ENCODE measurements around the gene TPMT. TPM values are rescaled to one million over a fixed set of nuclear protein-coding genes. Genes with fewer than 3 reads are reported as not detected.

TPMT gene
- total RNA-seq, 2 donors from 2014 or later = 19.4 to 21.4 TPM

DNA sequence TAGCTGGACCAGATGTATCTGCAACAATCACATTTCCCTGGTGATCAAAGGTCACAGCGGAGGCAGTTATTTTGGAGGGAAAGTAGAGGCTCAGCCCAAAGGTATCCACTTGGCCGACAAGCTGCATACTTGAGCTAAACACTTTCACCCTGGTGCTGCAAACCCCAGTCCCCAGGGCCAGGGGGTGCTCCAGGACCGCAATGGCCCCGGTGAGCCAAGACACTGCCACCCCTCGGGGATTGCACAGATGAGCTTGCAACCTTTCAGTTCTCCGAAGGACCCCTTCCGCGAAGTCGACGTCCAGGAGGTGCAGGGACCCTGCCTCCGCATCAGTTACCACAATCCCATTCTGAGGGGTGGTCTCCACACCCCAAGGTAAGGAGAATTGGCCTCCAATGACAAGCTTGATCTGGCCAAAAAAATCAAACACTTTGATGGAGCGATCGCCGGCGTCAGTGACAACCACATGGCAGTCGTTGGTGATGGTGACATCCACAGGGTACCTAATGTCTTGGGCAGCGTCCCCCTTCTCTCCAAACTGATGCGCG, 33.2 kb downstream of the TPMT start:
- Histone ChIP-seq H3K4me1 (replicated peaks) (no peaks in the 10 kb centered on the region), H3K27me3 (replicated peaks; ENCODE audit: insufficient read depth) (no peaks in the 10 kb centered on the region), H3K4me3 (peak overlapping the region in 1 of 2 donors; percentile 41), H3K27ac (no peak overlapping the region), H3K9me3 (no peaks in the 10 kb centered on the region), H3K36me3 (no peaks in the 10 kb centered on the region)
- 77% methylated on average over 19 of the region's 19 CpGs for WGBS
- TF ChIP-seq POLR2A (IDR thresholded peaks at IDR 0.05) (no peak), POLR2AphosphoS5 (IDR thresholded peaks at IDR 0.05) (no peak), CTCF (IDR thresholded peaks at IDR 0.05) (no peak)
- intact Hi-C loops (cut with DNase I) = loop anchor here (2.0 to 10.0 kb wide), 3 partner anchors 135 to 527 kb away; partner anchors contain the start of gene KIF13A
- no peak for DNase-seq (ENCODE audit: low spot score)

GRCh38 chr6:18119236-18119635, 35.6 kb downstream of the TPMT start:
- Histone ChIP-seq H3K27me3 (replicated peaks; ENCODE audit: insufficient read depth) (no peaks in the 10 kb centered on the region), H3K4me3 (no peak overlapping the region), H3K36me3 (no peaks in the 10 kb centered on the region), H3K27ac (no peak overlapping the region), H3K9me3 (no peaks in the 10 kb centered on the region), H3K4me1 (replicated peaks) (no peaks in the 10 kb centered on the region)
- WGBS = 82% methylated on average over 5 of the region's 5 CpGs
- no peak for DNase-seq (ENCODE audit: low spot score)
- intact Hi-C loops (cut with DNase I) = no loop called here
- TF ChIP-seq POLR2A (IDR thresholded peaks at IDR 0.05) (no peak), POLR2AphosphoS5 (IDR thresholded peaks at IDR 0.05) (no peak), CTCF (IDR thresholded peaks at IDR 0.05) (no peak)

- Histone ChIP-seq H3K27ac (no peak overlapping the region), H3K4me3 (no peak overlapping the region), H3K36me3 (no peaks in the 10 kb centered on the region), H3K9me3 (no peaks in the 10 kb centered on the region), H3K27me3 (replicated peaks; ENCODE audit: insufficient read depth) (no peaks in the 10 kb centered on the region), H3K4me1 (replicated peaks) (no peaks in the 10 kb centered on the region)
- no peak for TF ChIP-seq POLR2A (IDR thresholded peaks at IDR 0.05)
- no peak for TF ChIP-seq CTCF (IDR thresholded peaks at IDR 0.05)
- no peak for TF ChIP-seq POLR2AphosphoS5 (IDR thresholded peaks at IDR 0.05)
- 47% methylated on average over 3 of the region's 3 CpGs for WGBS
- no peak for DNase-seq (ENCODE audit: low spot score)
- intact Hi-C loops (cut with DNase I) = no loop called here
Observed at GRCh38 chr6:18118330-18118729, 36.5 kb downstream of the TPMT start.

DNA sequence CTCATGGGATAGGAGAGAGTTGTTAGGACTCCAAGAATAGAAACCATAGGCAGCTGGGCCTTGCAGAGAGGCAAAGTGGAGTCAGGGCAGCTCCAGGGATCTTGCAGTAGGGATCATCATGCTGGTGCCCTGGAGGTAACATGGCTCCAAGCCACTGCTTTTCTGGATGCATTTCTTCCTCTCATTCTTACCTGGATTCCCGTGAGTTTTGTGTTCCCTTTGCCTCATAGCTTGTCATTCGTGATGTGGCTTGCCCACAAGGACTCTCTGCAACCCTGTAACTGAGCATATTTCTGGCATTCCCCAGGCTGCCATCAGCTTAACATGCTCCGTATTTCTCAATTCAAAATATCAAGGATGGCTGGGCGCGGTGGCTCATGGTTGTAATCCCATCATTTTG, 37.7 kb downstream of the TPMT start:
- intact Hi-C loops (cut with DNase I) = no loop called here
- TF ChIP-seq POLR2A (IDR thresholded peaks at IDR 0.05) = no peak
- TF ChIP-seq POLR2AphosphoS5 (IDR thresholded peaks at IDR 0.05) = no peak
- no peak for TF ChIP-seq CTCF (IDR thresholded peaks at IDR 0.05)
- WGBS = 74% methylated on average over 5 of the region's 5 CpGs
- Histone ChIP-seq H3K27ac (no peak overlapping the region), H3K9me3 (no peaks in the 10 kb centered on the region), H3K4me1 (replicated peaks) (no peaks in the 10 kb centered on the region), H3K4me3 (no peak overlapping the region), H3K27me3 (replicated peaks; ENCODE audit: insufficient read depth) (no peaks in the 10 kb centered on the region), H3K36me3 (no peaks in the 10 kb centered on the region)
- DNase-seq (ENCODE audit: low spot score) = no peak

DNA sequence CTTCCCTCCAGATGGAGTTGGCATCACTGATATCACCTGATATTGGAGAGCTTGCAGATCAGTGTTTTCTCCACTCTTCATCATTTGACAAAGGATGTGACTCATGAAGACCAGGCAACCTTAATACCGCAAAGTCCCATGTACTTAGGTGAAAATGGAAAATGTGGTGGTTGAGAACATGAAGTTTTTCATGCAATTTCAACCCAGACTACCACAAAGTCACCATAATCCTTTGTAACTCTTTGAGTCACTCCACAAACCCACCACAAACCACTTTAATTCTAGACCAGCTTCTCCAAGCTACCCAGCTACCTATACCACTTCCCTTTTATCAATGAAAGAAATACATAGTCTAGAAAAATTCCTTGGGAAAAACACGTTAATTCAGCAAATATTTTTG, 39.5 kb downstream of the TPMT start:
- H3K27ac ChIP-seq = no peak overlapping the region
- no peaks in the 10 kb centered on the region for H3K27me3 ChIP-seq (replicated peaks; ENCODE audit: insufficient read depth)
- intact Hi-C loops (cut with DNase I) = no loop called here
- H3K4me3 ChIP-seq = no peak overlapping the region
- H3K9me3 ChIP-seq = no peaks in the 10 kb centered on the region
- no peak for TF ChIP-seq CTCF (IDR thresholded peaks at IDR 0.05)
- no peak for TF ChIP-seq POLR2A (IDR thresholded peaks at IDR 0.05)
- TF ChIP-seq POLR2AphosphoS5 (IDR thresholded peaks at IDR 0.05) = no peak
- no peaks in the 10 kb centered on the region for H3K36me3 ChIP-seq
- no peaks in the 10 kb centered on the region for H3K4me1 ChIP-seq (replicated peaks)
- WGBS = 87% methylated on average over 2 of the region's 2 CpGs
- DNase-seq (ENCODE audit: low spot score) = no peak

Measured in prostate gland (tissue), 2 donors.